ENCODE measurements around the gene PAM16.

Gene PAM16

DNA sequence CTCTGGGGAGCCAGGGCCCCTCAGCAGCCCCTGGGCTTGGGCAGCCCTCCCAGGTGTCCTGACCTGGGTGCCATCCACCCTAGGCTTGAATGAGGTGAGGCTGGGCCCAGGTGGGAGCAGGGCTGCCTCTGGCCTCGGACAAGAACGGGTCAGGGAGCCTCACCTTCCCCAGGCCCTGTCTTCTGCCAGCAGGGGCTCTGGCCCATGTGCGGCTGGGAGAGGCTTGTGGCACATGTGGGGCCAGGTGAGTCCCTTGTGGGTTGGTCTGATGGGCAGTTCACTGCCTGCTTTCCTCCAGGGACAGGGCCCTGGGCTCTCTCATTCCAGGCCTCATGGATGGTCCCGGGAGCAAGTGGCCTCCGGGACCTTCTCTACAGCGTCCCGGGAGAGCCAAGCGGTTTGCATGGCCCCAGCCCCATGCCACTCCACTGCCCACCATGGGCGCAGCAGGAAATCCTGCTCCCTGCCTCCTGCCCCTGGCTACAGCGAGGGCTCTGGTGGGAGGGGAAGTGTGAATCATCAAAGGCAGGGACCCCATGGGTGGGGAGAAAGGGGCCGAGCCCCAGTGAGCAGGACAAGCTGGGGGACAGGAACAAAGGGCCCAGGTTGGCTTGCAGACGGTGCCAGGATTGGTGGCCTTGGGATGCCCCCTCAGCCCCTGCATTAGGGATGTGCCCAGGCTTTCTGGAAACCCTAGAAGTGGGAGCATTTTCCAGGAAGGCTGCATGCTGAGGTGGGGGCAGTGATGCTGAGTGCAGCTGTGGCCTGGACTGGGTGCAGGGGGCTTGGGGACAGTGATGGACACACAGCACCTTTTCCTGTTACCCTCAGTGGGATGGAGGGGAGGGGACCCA, 32.7 kb upstream of the PAM16 start:
- DNase-seq: no peak

GRCh38 chr16:4382795-4383357, 31.8 kb upstream of the PAM16 start:
- DNase-seq: no peak

DNA sequence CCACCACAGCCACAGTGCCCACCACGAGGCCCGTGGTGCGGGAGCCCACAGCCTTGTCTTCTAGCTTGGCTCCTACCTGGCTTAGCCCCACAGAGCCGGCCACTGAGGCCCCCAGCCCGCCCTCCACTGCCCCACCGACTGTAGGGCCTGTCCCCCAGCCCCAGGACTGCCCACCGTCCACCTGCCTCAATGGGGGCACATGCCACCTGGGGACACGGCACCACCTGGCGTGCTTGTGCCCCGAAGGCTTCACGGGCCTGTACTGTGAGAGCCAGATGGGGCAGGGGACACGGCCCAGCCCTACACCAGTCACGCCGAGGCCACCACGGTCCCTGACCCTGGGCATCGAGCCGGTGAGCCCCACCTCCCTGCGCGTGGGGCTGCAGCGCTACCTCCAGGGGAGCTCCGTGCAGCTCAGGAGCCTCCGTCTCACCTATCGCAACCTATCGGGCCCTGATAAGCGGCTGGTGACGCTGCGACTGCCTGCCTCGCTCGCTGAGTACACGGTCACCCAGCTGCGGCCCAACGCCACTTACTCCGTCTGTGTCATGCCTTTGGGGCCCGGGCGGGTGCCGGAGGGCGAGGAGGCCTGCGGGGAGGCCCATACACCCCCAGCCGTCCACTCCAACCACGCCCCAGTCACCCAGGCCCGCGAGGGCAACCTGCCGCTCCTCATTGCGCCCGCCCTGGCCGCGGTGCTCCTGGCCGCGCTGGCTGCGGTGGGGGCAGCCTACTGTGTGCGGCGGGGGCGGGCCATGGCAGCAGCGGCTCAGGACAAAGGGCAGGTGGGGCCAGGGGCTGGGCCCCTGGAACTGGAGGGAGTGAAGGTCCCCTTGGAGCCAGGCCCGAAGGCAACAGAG, 31.0 kb upstream of the PAM16 start:
- DNase-seq: no peak

GRCh38 chr16:4381072-4381934, 30.2 kb upstream of the PAM16 start:
- DNase-seq: no peak

DNA sequence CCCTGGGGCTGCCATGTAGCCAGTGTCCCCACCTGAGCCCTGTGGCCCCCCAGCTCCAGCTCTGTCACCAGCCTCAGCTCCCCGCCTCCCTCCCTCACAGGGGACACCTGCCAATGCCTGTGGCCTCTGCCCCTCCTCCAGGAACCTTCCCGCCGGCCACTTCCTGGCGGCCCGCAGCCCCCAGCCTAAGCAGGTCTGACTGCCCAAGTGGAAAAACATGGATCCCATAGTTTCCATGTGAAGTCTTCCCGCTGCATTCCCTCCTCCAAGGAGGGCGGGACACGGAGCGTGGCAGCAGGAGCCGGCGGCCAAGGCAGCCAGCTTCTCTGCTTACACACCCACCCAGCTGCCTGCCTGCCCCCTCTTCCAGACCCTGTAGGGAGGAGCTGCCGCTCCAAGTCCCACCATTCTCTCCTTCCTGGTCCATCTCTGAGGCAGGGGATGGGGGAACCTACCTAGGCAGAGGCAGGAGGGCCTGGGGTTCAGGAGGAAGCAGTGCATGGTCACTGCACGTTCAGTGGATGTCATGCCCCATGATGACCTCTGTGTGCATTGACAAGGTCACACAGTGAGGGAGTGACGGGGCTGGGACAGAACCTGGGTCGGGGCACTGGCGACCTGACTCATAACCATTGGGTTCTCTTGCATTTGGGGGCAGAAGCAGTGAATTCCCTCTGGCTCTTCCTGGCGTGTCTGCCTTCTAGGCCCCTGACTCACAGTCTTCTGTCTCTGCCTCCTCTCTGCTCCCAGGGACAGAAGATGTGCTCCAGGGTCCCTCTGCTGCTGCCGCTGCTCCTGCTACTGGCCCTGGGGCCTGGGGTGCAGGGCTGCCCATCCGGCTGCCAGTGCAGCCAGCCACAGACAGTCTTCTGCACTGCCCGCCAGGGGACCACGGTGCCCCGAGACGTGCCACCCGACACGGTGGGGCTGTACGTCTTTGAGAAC, 29.3 kb upstream of the PAM16 start:
- DNase-seq: no peak

GRCh38 chr16:4378999-4379690, 28.0 kb upstream of the PAM16 start:
- no peak for DNase-seq

DNA sequence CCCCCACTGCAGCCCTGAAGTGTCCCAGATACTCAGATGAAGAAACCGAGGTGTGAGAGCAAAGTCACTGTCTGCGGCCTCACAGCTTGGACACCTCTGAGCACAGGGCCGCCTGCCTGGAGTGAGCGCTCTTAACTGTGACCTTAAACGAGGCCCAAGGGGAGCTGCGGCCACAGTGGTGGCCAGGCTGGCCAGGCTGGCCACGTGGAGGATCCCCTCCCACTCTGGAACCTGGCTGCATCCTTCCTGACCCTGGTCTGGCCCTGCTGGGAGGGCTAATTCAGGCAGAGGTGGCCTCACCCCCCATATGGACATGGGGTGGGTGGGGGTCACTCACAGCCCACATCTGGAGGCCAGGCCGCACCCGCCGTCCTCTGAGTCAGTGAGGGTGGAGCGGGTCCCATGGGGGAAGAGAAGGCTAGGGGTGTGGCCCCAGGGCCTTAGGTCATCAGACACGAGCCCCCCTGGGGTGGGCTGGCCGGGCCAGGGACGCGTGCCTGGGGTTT, 27.1 kb upstream of the PAM16 start:
- no peak for DNase-seq

DNA sequence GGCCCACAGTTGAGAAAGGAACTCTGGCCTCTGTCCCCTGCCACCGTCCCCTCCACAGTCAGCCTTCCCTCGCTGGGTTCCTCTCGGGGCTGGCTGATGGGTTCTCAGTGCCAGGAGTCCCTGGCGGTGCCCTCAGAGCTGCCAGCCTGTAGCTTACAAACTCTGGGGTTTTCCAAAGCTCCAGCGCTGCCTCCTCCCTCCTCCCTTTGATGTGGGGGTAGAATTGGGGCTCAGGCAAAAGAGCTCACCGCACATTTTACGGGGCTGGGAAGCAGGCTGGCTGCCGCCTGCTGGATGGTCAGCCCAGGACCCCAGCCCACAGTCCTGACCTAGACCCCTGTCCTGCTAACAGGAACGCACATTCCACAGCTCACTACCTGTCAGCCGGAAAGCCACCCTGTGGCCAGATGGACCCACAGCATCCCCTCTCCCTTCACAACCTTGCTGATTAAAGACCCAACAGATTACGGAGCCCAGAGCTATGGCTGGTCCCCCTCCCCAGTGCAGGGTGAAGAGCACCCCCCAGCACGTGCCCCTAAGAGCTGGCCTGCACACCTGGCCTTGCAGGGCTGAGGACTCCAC, 26.5 kb upstream of the PAM16 start:
- DNase-seq: no peak

DNA sequence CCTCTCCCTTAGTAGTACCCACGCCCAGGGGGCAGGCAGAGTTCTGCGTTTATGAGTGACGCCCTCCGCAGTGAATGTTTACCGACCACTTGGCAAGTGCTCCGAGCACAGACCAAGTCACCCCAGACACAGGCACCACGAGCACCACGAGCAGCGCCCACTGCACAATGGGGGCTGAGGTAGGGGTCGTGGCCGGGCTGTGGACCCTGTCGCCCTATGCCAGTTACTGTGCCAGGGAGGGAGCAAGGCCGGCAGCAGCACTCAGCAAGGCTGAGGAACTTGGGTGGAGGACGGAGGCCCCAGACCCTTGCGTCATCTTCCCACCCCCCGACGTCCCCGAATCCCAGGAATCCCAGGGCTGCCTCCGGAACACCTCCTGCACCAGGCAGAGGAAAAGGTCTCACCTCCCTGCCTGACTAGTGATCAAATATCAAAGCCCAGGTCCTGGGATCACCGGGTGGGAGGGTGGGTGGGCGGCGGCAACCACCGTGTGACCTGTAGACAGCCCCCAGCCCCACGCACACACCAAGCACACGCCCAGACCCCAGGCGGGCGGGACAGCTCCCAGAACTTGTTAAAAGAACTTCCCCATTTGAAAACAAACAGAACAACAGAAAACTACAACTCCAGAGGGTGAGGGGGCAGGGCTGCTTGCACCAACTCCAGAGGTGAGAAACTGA, 25.9 kb upstream of the PAM16 start:
- no peak for DNase-seq

- DNase-seq: no peak
Measured at GRCh38 chr16:4376126-4376892, 25.2 kb upstream of the PAM16 start.

GRCh38 chr16:4375717-4376116, 24.6 kb upstream of the PAM16 start:
- DNase-seq: no peak

GRCh38 chr16:4373909-4374742, 23.0 kb upstream of the PAM16 start:
- DNase-seq: no peak

DNA sequence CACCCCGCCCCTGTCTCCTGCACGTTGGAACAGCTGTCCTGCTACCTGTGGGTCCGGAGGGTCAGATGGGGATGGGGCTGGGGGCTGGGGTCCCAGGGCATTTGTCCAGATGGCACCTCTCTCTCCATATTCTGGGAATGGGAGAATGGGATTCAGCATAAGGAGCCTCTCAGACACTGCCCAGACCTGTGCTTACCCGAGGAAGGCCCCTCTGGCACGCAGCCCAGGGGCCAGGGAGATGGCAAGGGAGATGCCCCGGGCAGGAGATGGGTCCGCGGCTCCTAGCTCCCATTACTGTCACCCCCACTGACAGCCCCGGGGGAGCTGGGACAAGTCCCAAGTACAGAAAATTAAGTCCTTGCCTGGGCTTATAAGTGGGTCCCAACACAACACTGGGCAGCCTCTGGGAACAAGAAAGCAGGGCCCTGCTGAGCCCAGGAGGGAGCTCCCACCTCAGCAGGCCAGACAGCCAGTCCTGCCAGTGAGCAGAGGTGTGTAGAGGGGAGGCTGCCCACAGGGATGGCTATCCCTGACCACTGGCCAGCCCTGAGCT, 22.3 kb upstream of the PAM16 start:
- DNase-seq: no peak

DNA sequence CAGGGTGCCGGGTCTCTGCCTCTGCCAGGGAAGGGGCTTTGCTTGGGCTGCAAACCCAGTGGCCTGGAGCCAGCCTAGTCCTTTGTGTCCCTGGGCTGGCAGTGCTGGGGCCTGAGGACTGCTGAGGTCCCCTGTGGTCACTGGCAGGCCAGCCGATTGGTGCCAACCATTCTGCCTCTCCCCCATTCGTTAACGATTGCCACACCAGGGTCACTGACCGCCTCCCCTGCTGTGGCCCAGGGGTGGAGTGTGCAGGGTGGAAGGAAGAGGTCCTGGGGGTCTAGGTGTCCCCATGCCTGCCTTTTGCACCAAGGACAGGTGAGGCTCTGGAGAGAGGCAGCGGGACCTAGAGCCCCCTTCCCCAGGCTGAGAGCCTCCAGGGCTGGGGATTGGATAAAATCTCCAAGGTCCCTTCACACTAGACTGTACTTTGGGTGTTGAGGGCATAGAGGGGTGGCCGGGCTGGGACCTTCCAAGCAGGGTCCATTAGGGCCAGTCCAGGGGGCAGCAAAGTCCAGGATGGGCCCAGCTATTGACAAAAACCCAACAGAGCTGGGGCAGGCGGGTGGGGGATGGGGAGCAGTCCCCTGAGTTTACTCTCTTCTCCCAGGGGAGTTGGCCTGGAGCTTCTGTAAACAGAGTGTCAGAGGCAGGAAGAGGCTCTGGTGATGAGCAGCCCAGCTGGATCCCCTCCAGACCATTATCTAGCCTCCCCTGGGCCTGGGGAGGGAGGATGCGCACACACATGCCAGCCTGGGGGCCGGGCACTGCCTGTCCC, 21.6 kb upstream of the PAM16 start:
- DNase-seq: peak; percentile 60

GRCh38 chr16:4372001-4372577, 21.0 kb upstream of the PAM16 start:
- DNase-seq: no peak

GRCh38 chr16:4371357-4372000, 20.4 kb upstream of the PAM16 start, which contains the start of gene VASN:
Gene VASN, plus strand, starts transcription at chr16:4371848. Its CDS starts 9,030 bp downstream, at chr16:4380878.
- no peak for DNase-seq
